Measurements from ENCODE around the gene CCT6B.
"Not testable (repeated sequence)": the region's sequence is repeated elsewhere in the genome, so short reads cannot be mapped to it uniquely, and the experiment has no call there.

CCT6B gene

DNA sequence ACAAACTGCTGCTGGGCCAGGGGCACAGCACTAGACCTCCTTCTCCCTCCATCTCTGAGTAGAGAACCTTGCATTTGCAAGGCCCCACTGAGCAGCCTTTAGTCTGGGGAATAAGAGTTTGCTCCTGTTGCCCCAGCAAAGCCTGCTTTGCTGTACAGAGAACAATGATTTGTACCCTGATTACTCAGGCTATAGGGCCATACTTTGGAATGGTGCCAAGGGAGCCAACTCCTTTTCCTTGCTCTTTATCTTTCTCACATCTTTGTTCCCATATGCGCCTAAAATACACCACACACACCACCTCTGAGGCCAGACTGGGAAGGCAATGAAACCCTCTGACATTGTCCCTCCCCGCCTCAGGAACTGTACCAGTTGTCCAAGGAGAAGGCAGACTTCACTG is 40.3 kb upstream of the CCT6B start:
- DNase-seq (ENCODE audit: low spot score): no peak
- in situ Hi-C loops (cut with MboI; ENCODE audit: low pct_unique_long_range_greater_than_20kb, low sequenced_read_pairs, unreplicated experiment): no loop called here
- TF ChIP-seq CTCF (IDR thresholded peaks at IDR 0.05; ENCODE audit: extremely low read depth, insufficient read depth, missing control alignments): no peak

DNA sequence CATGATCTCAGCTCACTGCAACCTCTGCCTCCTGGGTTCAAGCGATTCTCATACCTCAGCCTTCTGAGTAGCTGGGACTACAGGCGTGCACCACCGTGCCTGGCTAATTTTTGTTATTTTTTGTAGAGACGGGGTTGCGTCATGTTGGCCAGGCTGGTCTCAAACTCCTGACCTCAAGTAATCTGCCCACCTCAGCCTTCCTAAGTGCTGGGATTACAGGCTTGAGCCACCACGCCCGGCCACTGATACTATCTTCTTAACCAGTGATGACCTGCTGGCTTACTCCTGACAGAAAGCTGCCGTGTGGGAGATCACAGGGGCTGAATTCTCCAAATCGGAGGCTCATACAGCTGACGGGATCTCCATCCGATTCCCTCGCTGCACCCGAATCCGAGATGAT is 39.7 kb upstream of the CCT6B start:
- DNase-seq (ENCODE audit: low spot score); in situ Hi-C loops (cut with MboI; ENCODE audit: low pct_unique_long_range_greater_than_20kb, low sequenced_read_pairs, unreplicated experiment): not testable (repeated sequence)

- in situ Hi-C loops (cut with MboI; ENCODE audit: low pct_unique_long_range_greater_than_20kb, low sequenced_read_pairs, unreplicated experiment): loop anchor here (10.0 kb wide), 1 partner anchor 105 kb away; no protein-coding TSS in a partner anchor
- no peak for TF ChIP-seq CTCF (IDR thresholded peaks at IDR 0.05; ENCODE audit: extremely low read depth, insufficient read depth, missing control alignments)
- DNase-seq (ENCODE audit: low spot score): no peak
Measured at GRCh38 chr17:34999456-34999855, 38.2 kb upstream of the CCT6B start.

DNA sequence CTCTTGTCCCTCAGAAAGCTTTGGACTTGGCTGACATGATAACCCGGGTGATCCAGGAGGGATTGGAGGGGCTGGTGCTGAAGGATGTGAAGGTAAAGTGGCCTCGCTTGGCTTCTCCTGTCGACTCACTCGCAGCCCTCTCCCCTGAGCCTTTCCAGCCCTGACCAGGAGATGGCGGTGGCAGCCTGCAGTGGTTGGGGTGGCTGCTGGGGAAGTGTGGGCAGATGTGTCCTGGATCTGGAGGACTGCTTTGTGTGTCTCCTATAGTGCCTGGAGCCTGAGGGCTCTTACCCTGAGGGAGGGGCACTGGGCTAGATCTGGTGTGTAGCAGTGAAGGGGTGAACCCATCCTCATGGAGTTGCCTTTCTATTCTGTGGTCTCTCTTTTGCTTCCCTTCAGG is 36.9 kb upstream of the CCT6B start:
- in situ Hi-C loops (cut with MboI; ENCODE audit: low pct_unique_long_range_greater_than_20kb, low sequenced_read_pairs, unreplicated experiment): loop anchor here (10.0 kb wide), 1 partner anchor 107 kb away; no protein-coding TSS in a partner anchor
- TF ChIP-seq CTCF (IDR thresholded peaks at IDR 0.05; ENCODE audit: extremely low read depth, insufficient read depth, missing control alignments): peak; percentile 97
- DNase-seq (ENCODE audit: low spot score): peak; percentile 86

DNA sequence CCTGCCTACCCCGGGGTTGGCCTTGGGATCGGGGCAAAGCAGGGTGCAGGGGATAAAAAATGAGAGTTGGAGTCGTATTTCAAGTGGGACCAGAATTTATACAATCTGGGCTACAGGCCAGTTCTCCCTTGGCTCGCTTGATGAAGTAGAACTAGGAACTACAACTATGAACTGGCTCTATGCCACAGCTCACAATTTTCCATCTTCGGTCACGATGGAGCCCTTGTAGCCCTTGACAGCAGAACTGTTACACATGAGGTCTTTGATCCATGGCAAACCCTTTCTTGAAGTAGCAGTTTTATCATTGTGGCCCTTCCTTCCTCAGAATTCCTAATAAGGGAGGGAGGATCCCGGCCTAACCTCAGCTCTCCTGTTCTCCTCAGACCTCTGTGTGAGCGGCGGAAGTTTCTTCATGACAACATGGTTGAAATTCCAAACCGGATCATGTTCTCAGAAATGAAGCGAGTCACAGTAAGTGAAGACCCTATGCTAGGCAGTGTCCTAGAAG is 36.1 kb upstream of the CCT6B start:
- DNase-seq (ENCODE audit: low spot score): no peak
- in situ Hi-C loops (cut with MboI; ENCODE audit: low pct_unique_long_range_greater_than_20kb, low sequenced_read_pairs, unreplicated experiment): loop anchor here (10.0 kb wide), 1 partner anchor 107 kb away; no protein-coding TSS in a partner anchor
- no peak for TF ChIP-seq CTCF (IDR thresholded peaks at IDR 0.05; ENCODE audit: extremely low read depth, insufficient read depth, missing control alignments)

GRCh38 chr17:34996422-34997285 is 35.4 kb upstream of the CCT6B start:
- no peak for TF ChIP-seq CTCF (IDR thresholded peaks at IDR 0.05; ENCODE audit: extremely low read depth, insufficient read depth, missing control alignments)
- in situ Hi-C loops (cut with MboI; ENCODE audit: low pct_unique_long_range_greater_than_20kb, low sequenced_read_pairs, unreplicated experiment): loop anchor here (10.0 kb wide), 1 partner anchor 108 kb away; no protein-coding TSS in a partner anchor
- DNase-seq (ENCODE audit: low spot score): no peak

- no peak for TF ChIP-seq CTCF (IDR thresholded peaks at IDR 0.05; ENCODE audit: extremely low read depth, insufficient read depth, missing control alignments)
- in situ Hi-C loops (cut with MboI; ENCODE audit: low pct_unique_long_range_greater_than_20kb, low sequenced_read_pairs, unreplicated experiment): loop anchor here (10.0 kb wide), 1 partner anchor 112 kb away; no protein-coding TSS in a partner anchor
- DNase-seq (ENCODE audit: low spot score): no peak
Measured at GRCh38 chr17:34993031-34993430, 31.8 kb upstream of the CCT6B start.

Data from GM13977 (cell line).